Stomach smooth muscle (tissue), 2 donors: Measurements from ENCODE around the gene RNF25.

ENCODE experiments used
- H3K27ac ChIP-seq: one replicate; pipeline ENCODE4 v1.7.0; 2013; ENCODE audit warnings: mild to moderate bottlenecking, low read length, inconsistent platforms
- H3K27me3 ChIP-seq, 2 donors: one replicate each; pipeline ENCODE4 v1.7.0; 2013; ENCODE audit warnings: low read length in 2 of 2; ENCODE audit not compliant: insufficient read depth in 2 of 2, control insufficient read depth in 1 of 2
- H3K36me3 ChIP-seq, 2 donors: one replicate each; pipeline ENCODE4 v1.7.0; 2013; ENCODE audit warnings: low read length in 2 of 2; ENCODE audit not compliant: control insufficient read depth in 2 of 2, insufficient read depth in 2 of 2
- H3K4me1 ChIP-seq: one replicate; pipeline ENCODE4 v1.7.0; 2013; ENCODE audit warnings: low read length; ENCODE audit not compliant: control insufficient read depth, insufficient read depth
- H3K4me3 ChIP-seq, 2 donors: one replicate each; pipeline ENCODE4 v1.7.0; 2013; ENCODE audit warnings: low read length in 2 of 2
- H3K9ac ChIP-seq, 2 donors: one replicate each; pipeline ENCODE4 v1.7.0; 2013; ENCODE audit warnings: low read length in 2 of 2, mild to moderate bottlenecking in 1 of 2
- H3K9me3 ChIP-seq, 2 donors: one replicate each; pipeline ENCODE4 v1.7.0; 2013; ENCODE audit warnings: low read length in 2 of 2; ENCODE audit not compliant: control insufficient read depth in 2 of 2
- donor health status: healthy.
- donor health status: Pancreatic carcinoma.

The RNF25 gene

GRCh38 chr2:218648088-218648786 lies 23.6 kb downstream of the RNF25 start:
- H3K9ac ChIP-seq = no peak overlapping the region
- H3K27ac ChIP-seq = no peak overlapping the region
- H3K36me3 ChIP-seq = peaks cover 65 to 70% of the 10 kb centered on the region in 2 donors

GRCh38 chr2:218645126-218645525 lies 26.7 kb downstream of the RNF25 start:
- Histone ChIP-seq H3K27ac (no peak overlapping the region), H3K9me3 (no peaks in the 10 kb centered on the region), H3K27me3 (no peaks in the 10 kb centered on the region), H3K36me3 (peaks cover 71 to 74% of the 10 kb centered on the region in 2 donors), H3K4me3 (no peak overlapping the region), H3K4me1 (no peaks in the 10 kb centered on the region), H3K9ac (no peak overlapping the region)

More at GRCh38 chr2:218648088-218648786, 23.6 kb downstream of the RNF25 start:
- no peaks in the 10 kb centered on the region for H3K27me3 ChIP-seq
- H3K4me1 ChIP-seq = no peaks in the 10 kb centered on the region
- no peak overlapping the region for H3K4me3 ChIP-seq
- no peaks in the 10 kb centered on the region for H3K9me3 ChIP-seq

GRCh38 chr2:218644721-218645120 lies 27.1 kb downstream of the RNF25 start:
- no peak overlapping the region for H3K4me3 ChIP-seq
- H3K36me3 ChIP-seq = peaks cover 70 to 71% of the 10 kb centered on the region in 2 donors
- no peaks in the 10 kb centered on the region for H3K9me3 ChIP-seq
- H3K9ac ChIP-seq = no peak overlapping the region
- H3K27me3 ChIP-seq = no peaks in the 10 kb centered on the region
- no peaks in the 10 kb centered on the region for H3K4me1 ChIP-seq
- no peak overlapping the region for H3K27ac ChIP-seq

GRCh38 chr2:218643751-218644310 lies 28.0 kb downstream of the RNF25 start:
- Histone ChIP-seq H3K4me3 (no peak overlapping the region), H3K27ac (no peak overlapping the region), H3K4me1 (no peaks in the 10 kb centered on the region), H3K9me3 (no peaks in the 10 kb centered on the region), H3K27me3 (no peaks in the 10 kb centered on the region), H3K36me3 (peaks cover 64 to 67% of the 10 kb centered on the region in 2 donors), H3K9ac (no peak overlapping the region)

- Histone ChIP-seq H3K4me1 (no peaks in the 10 kb centered on the region), H3K4me3 (no peak overlapping the region), H3K36me3 (peaks cover 64 to 66% of the 10 kb centered on the region in 2 donors), H3K9ac (no peak overlapping the region), H3K27me3 (no peaks in the 10 kb centered on the region), H3K27ac (no peak overlapping the region), H3K9me3 (no peaks in the 10 kb centered on the region)
Measured at GRCh38 chr2:218642786-218643185, 29.0 kb downstream of the RNF25 start.

GRCh38 chr2:218642121-218642656 lies 29.6 kb downstream of the RNF25 start:
- Histone ChIP-seq H3K36me3 (peaks cover 64 to 69% of the 10 kb centered on the region in 2 donors), H3K9ac (no peak overlapping the region)

GRCh38 chr2:218638372-218638771 lies 33.4 kb downstream of the RNF25 start:
- Histone ChIP-seq H3K9ac (no peak overlapping the region), H3K4me1 (no peaks in the 10 kb centered on the region), H3K9me3 (no peaks in the 10 kb centered on the region), H3K4me3 (no peak overlapping the region), H3K36me3 (peaks cover 64 to 80% of the 10 kb centered on the region in 2 donors), H3K27ac (no peak overlapping the region), H3K27me3 (no peaks in the 10 kb centered on the region)

More at GRCh38 chr2:218642121-218642656, 29.6 kb downstream of the RNF25 start:
- no peak overlapping the region for H3K4me3 ChIP-seq
- no peak overlapping the region for H3K27ac ChIP-seq
- H3K27me3 ChIP-seq = no peaks in the 10 kb centered on the region
- H3K4me1 ChIP-seq = no peaks in the 10 kb centered on the region
- H3K9me3 ChIP-seq = no peaks in the 10 kb centered on the region

GRCh38 chr2:218635719-218636118 lies 36.1 kb downstream of the RNF25 start:
- Histone ChIP-seq H3K27me3 (no peaks in the 10 kb centered on the region), H3K4me3 (no peak overlapping the region), H3K27ac (no peak overlapping the region), H3K36me3 (peaks cover 65 to 69% of the 10 kb centered on the region in 2 donors), H3K9me3 (no peaks in the 10 kb centered on the region), H3K9ac (no peak overlapping the region), H3K4me1 (peaks cover under 1% of the 10 kb centered on the region)

- Histone ChIP-seq H3K27ac (no peak overlapping the region), H3K9me3 (no peaks in the 10 kb centered on the region), H3K4me3 (no peak overlapping the region), H3K4me1 (peaks cover 5% of the 10 kb centered on the region), H3K36me3 (peaks cover 49 to 50% of the 10 kb centered on the region in 2 donors), H3K27me3 (no peaks in the 10 kb centered on the region), H3K9ac (no peak overlapping the region)
Measured at GRCh38 chr2:218631837-218632236, 40.0 kb downstream of the RNF25 start.

- Histone ChIP-seq H3K4me3 (no peak overlapping the region), H3K27ac (no peak overlapping the region), H3K36me3 (peaks cover 17 to 28% of the 10 kb centered on the region in 2 donors), H3K9me3 (no peaks in the 10 kb centered on the region), H3K4me1 (peaks cover 5% of the 10 kb centered on the region), H3K9ac (no peak overlapping the region), H3K27me3 (no peaks in the 10 kb centered on the region)
Measured at GRCh38 chr2:218627939-218628338, 43.9 kb downstream of the RNF25 start.

- peaks cover 8% of the 10 kb centered on the region for H3K4me1 ChIP-seq
- H3K4me3 ChIP-seq = no peak overlapping the region
- H3K36me3 ChIP-seq = peaks cover 19 to 27% of the 10 kb centered on the region in 2 donors
- H3K9me3 ChIP-seq = no peaks in the 10 kb centered on the region
- H3K27me3 ChIP-seq = no peaks in the 10 kb centered on the region
- H3K27ac ChIP-seq = no peak overlapping the region
- no peak overlapping the region for H3K9ac ChIP-seq
Measured at GRCh38 chr2:218626369-218626768, 45.4 kb downstream of the RNF25 start.
